Measurements from ENCODE around the gene MPPED1. TPM values are rescaled to one million over a fixed set of nuclear protein-coding genes. Genes with fewer than 3 reads are reported as not detected.

MPPED1 gene
- polyA plus RNA-seq, 1 donor, result 0.35 TPM

DNA sequence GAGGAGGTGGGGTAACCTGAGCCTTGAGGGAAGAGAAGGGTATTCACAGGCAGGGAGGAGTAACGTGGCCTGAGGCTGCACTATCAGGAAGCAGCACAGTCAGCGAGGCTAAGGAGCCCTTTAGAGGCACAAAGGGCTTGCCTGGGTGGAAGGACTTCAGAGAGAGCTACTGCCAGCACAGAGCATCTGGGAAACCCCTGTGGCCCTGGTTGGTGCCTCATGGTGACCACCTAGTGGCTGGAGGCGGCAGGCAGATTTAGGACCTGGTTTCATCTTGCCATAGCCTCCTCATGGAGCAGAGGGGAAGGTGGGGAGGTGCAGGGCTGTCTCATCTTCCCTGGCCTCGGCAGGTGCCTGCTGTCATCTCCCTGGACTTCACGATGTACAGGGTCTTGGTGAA is 64.5 kb downstream of the MPPED1 start:
- DNase-seq (ENCODE audit: low read depth), result no peak

DNA sequence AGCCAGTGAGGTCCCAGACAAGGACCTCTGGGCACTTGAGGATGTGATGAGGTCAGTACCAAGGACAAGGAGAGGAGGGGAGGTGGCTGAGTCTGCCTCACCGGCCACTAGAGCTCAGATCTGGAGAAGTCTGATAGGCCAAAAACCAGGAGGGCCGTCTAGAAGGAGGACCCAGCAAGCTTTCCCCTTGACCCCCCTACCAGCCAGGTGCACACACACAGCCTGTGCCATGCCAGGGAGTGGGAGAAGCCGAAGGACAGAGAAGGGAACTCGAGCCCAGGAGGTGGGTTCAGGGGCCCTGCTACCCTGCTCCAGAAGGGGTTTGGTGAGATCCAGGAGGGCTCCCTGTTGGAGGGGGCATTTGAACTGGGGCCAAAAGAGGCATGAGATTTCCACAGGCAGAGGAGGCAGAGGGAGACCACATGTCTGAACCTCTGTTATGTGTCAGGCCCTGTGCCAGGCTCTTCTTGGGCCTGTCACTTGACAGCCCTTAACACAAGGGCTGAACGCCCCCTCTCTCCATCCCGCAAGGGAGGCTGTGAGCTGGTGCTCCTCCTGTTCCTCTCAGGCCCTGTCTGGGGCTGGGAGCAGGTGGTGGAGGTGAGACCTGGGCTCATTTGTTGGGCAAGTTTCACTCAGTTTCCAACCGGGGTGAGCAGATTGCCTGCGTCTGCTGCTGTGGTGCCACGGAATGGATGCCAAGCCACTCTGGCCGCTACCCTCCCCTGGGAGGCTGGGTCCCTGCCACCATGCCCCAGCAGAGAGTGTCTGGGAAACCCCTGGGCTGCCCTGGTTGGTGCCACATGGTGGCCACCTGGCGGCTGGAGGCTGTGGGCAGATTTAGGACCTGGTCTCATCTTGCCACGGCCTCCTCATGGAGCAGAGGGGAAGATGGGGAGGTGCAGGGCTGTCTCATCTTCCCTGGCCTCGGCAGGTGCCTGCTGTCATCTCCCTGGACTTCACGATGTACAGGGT is 65.2 kb downstream of the MPPED1 start:
- no peak for DNase-seq (ENCODE audit: low read depth)

DNA sequence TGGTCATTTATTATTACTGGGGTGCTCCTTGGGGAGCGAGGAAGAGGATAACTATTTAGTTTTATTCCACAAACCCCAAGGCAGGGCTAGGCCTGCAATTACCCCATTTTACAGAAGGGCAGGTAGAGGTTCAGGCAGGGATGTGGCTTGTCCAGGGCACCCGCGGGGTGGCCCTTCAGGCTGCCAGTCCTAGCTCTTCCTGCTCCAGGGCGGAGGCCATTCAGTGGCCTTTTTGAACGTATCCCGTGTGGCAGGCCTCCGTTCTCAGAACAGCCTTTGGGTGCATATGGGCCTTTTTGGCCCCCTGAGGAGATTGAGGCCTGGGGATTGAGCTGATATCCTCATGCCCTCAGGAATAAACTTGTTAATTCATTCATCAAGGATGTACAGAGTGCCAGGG is 66.2 kb downstream of the MPPED1 start:
- no peak for DNase-seq (ENCODE audit: low read depth)

DNA sequence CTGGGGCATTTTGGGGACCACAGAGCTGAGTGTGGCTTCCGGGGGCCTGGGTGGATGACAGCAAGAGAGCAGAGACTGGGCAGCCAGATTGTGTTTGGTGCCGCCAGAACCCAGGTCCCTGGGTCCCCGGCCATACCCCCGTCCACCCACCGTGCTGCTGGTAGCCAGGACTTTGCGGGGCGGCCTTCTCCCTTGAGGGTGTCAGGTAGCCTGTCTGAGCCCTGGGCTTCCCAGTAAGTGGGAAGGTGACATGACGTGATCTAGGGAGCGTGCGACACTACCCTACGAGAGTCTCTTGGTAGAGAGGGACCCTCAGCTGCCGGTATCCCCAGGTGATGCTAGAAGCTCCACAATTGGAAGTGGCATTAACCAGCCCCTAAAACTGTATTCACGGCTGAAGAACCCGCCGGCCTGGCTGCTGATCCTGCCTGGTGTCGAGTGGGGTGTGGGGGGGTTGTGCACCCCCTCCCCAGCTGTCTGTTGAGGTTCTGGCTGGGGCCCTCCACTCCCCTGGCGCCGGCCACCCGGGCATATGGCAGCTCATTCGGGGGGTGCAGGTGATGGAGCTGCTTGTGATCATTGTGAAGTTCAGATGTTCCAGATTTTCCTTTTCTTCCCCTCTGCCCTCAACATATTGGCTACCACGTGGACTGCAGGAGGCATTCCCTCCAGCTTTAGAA is 66.9 kb downstream of the MPPED1 start:
- DNase-seq (ENCODE audit: low read depth), result no peak

DNA sequence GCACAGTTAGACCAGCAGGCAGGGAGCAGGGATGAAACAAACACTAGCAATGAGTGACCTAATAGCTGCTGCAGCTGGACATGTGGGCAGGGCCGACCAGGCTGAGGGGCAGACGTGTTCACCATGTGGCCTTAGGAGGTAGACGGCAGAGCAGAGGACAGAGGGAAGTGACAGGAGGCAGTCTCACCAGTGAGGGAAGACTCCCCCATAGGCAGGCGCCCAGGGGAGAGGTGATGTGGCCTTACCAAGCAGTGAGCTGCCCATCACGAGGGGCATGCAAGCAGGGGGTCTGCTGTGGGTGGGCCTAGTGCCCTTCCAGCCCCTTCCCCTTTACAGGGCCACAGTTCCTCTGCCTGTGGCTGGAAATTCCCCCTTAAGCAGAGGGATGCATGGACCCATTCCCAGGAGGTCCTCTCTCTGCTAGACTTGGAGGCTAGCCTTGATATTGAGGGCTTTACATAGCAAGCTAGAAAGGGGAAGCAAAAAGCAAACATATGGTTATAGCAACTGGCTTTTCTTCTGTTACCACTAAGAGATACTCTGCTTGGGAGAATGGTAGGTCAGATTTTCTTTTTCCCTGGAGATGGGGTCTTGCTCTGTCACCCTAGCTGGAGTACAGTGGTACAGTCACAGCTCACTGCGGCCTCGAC is 67.6 kb downstream of the MPPED1 start:
- no peak for DNase-seq (ENCODE audit: low read depth)

DNA sequence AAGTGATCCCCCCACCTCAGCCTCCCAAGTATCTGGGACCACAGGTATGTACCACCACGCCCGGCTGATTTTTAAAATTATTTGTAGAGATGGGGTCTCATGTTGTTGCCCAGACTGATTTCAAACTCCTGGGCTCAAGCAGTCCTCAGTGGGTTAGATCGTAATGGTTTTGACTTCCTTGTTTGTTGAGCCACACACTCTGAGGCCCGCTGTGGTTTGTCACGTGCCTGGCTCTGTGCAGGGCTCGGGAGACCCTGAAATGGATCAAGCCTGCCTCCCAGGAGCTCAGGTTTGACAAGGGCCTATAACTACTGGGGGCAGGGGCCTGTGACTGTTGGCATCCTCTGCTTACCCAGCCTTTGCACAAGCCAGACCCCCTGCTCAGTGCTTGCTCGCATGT is 68.1 kb downstream of the MPPED1 start:
- DNase-seq (ENCODE audit: low read depth), result no peak

DNA sequence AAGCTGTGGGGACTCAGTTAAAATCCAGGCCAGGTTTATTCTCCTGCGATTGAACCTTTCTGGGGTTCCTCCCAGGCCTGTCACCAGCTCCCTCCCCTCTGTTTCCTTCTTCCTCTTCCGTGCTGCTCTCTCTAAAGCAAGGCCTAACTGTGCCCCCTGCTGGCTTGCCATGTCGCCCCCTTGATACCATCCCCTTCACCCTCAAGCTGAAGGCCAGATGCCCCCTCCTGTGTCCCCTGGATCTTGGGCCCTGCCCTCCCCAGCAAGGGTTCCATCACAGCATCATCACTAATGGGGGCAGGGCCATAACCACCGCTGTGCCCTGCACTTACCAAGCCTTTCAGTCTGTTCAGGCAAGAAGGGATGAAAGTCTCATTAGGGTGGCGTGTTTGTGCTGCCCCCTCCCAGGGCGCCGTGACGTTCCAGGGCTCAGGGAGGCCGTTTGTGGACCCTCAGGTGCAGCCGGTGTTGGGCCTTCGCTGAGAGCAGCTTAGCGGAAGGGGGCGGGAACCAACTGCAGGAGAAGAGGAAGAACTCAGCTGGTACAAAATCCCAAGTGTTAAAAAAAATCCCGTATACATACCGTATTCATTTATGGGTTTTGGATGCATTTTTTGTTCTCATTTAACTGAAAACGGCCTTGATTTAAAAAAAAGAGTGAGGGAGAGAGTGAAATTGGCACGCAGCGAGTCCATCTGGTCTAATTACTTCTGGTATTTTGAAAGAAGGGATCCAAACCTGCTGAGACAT is 69.9 kb downstream of the MPPED1 start:
- no peak for DNase-seq (ENCODE audit: low read depth)

DNA sequence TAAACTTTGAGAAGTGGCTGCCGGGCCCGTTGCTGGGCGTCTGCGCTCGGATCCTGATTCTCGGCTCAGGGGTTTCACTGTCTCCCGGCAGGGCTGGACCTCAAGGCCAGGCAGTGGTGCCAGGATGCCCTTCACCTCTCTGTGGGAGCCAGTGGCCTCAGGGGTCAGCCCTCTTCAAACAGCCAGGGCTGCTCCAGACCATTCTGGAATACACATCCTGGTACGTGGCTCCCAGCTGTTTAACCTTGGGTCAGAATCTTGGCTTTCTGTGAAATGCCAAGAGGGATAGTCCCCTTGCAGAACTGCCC is 70.5 kb downstream of the MPPED1 start:
- no peak for DNase-seq (ENCODE audit: low read depth)

DNA sequence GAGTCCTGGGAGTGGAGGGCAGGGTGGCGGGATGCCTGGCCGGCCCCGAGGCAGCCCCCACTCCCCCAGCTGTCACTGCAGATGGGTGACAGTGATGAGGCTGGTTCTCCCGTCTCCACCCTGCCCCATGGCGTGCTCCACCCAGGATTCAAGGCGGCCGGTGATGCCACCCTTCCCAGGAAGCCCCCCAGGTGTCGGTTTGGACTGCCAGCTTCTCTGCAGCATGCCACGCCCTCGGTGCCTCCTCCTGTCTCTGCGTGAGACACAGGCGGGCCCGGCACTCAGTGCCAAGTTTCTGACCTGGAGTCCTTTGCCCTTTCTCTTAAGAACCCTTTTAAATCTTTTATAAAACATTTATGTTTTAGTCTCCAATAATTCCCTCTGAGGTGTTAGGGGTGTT is 71.5 kb downstream of the MPPED1 start:
- DNase-seq (ENCODE audit: low read depth), result no peak

DNA sequence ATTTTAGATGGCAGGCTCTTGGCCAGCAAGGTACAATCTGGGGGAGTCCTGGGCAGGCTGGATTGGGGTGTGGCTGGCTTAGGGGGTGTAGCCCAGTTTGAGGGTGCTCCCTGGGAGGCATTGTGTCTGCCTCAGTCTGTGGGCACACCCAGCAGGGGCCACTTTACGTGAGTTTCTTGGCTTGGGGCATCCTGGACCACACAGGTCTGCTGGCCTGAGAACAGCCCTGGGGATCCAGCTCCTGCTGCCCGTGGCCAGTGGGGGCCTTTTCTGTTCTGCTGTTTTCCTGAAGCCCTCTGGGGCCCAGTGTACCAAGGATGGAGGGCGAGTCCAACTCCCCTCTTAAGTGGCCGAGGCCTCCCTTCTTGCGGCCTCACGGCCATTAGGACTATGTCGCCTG is 71.9 kb downstream of the MPPED1 start:
- no peak for DNase-seq (ENCODE audit: low read depth)

DNA sequence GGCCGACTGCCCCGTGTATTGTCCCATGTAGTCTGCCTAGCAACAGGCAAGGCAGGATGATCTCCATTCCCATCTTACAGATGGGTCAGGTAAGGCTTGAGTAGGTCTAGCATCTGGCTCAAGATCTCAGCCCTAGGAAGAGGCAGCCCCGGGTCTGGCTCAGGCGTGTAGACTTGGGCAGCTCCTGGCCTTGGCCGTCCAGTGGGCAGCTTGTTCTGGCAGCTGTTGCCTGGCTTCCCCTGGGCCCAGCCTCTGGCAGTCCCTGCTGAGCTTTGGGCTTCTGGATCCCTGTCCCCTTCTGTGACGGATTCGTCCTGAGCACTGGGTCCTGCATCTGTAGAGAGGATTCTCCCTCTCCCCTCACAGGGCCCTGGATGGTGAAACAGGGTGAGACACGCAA is 72.4 kb downstream of the MPPED1 start:
- DNase-seq (ENCODE audit: low read depth), result no peak

DNA sequence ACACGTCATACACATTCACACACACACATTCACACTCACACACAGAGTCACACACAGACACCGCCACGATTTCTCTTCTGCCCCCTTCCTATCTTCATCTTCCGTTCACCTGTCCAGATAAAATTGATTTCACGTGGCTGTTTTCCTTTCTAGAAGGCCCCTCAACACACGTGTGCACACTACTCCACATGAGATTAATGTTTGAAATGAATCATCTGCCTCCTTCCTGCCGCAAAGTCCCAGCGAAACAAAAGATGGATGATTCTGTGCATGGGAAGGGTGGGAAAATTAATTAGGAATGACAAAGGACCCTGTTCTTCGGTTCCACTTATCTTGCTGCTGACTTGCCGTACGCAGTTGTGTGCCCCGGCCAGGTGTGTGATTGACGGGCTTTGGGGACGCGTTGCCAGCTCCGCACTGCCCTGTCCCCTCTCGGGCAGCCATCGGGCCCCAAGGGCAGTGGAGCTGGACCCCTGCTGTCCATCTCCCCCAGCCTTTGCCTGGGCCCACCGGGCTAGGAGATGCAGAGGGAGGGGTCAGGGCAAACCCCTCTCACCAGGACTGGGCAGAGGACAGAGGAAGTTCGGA is 73.8 kb downstream of the MPPED1 start:
- DNase-seq (ENCODE audit: low read depth), result no peak

DNA sequence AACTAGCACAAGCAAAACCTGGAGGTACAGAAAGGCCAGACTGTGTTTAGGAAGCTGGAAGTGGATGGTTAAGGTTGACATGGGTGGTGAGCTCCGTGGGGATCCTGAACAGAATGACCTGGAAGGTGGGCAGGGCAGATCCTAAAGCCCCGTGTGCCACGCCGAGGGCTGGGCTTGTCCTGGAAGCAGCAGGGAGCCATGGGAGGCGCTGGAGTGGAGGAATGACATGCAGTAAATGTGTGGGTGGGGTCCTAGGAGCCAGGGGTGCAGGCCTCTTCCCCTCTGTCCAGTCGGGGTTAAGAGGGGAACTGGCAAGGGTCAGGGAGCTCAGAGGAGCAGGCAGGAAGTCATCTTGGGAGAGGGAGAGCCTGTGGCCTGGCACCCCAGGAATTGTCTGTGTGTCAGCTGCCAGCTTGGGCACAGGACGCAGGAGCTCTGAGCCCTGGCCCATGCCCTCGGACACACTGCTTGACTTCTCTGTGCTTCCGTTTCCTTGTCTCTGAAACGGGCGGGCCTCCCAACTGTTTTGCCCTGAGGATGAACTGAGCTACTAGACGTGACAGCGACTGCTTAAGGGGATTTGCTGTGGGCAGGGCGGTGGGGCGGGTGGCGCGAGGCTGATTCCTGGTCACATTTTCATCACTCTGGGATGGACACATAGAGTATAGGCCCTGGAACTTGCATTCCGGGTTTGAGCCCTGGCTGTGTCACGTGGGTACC is 75.7 kb downstream of the MPPED1 start:
- DNase-seq (ENCODE audit: low read depth), result no peak

DNA sequence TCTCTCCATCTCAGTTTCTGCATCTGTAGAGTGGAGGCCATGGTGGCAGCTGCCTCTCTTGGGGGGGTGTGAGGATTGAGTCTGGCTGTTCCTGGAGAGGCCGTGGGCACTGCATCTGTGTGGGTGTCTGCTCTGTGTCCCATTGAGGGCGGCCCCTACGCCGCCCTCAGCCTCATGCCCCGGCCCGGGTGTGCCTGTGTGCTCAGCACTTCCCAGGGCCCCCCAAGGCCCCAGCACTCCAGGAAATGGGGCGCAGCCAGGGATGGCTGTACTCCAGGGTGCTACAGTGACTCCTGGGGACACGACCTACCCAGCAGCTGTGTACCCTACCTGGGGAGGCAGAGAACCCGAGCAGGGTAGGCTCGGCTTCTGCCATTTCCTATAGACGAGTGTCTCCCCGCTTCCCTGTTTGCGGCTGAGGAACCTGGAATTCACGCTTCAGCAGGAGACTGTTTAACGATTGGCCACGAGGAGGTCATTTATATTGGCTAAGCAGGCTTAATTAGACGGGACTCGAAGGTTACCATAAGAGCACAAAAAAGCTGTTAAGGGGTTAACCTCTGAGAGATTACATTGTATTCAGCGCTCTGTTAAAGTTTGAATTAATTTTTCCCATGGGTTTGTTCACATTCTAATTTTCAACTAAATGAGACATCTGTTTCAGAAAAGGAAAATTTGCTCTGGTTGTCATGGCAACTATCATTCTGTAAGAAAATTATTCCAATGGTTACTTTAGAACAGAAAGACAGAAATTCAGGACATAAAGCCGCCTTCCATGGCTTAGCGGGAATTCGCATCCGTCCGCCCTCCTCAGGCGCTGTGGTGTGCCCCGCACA is 76.4 kb downstream of the MPPED1 start:
- no peak for DNase-seq (ENCODE audit: low read depth)

DNA sequence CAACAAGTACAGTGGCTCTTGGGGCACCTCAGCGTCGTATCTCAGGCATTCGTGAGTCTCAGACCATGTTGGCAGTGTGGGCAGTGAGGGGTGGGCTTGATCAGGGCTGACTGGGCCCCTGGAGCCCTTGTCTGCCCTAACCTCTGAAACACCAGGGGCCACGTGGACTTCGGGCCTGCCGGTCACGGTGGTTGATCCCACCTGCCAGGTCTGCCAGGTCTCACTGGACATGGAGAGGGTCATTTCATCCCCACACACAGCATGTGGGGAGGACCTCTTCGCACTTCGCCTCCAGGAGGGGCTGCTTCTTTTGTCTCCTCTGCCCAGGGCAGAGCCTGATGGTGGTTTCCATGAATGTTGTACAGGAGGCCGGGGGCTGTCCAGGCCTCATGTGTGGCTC is 77.1 kb downstream of the MPPED1 start:
- DNase-seq (ENCODE audit: low read depth), result no peak

DNA sequence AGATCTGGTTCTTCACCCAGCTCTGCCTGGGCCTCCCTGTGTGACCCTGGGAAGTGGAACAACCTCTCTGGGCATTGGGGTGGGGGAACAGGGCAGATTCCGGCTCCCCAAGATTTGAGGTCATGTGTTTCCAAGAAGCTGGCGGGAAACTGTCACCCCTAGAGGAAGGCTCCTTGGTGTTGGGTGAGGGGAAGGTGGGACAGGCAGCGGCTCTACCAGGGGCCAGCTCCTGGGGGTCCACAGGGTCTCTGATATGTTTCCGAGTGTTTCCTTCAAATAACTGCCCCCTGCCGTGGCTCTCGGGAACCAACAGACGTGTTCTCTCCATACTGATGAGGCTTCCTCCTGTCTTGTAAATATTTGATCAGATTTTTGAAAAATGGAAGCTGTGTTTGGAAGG is 78.5 kb downstream of the MPPED1 start:
- DNase-seq (ENCODE audit: low read depth), result no peak

DNA sequence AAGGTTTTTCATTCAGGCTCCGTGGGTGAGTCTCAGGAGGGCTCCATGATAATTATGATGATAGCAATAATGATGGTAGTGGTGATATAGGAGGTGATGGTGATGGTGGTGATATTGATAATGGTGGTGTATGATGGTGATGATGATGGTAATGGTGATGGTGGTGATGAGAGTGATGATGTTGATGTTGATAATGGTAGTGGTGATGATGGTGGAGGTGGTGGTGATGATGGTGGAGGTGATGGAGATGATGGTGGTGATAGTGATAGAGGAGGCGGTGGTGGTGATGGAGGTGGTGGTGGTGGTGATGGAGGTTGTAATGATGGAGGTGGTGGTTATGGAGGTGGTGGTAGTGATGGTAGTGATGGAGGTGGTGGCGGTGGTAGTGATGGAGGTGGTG is 79.4 kb downstream of the MPPED1 start:
- no peak for DNase-seq (ENCODE audit: low read depth)

DNA sequence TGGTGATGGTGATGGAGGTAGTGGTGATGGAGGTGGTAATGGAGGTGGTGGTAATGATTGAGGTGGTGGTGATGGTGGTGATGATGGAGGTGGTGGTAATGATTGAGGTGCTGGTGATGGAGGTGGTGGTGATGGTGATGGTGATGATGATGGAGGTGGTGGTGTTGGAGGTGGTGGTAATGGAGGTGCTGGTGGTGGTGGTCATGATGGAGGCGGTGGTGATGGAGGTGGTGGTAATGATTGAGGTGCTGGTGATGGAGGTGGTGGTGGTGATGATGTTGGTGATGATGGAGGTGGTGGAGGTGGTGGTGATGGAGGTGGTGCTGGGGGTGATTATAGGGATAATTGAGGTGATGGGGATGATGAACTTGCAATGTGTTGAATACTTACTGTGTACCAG is 79.9 kb downstream of the MPPED1 start:
- DNase-seq (ENCODE audit: low read depth), result no peak

DNA sequence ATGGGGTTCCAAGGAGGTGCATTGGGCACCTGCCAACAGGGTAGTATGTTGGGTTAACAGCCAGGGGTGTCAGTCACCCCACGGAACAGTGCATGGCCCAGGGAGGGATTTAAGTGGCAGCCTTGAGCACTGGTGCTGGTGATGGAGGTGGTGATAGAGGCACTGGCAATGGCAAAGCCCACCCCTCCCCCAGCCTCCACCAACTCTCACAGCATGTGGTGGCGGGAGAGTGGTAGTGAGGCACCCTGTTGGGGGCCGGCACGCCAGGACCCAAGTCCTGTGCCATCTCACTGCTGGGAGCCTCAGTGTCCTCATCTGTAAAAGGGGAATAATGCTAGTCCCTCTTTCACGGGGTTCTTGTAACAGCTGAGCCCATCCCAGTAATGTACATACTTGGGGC is 81.5 kb downstream of the MPPED1 start:
- no peak for DNase-seq (ENCODE audit: low read depth)
